ENCODE results near the gene LRRC47.

GRCh38 chr1:3736131-3736561 is 60.2 kb downstream of the LRRC47 start:
- TF ChIP-seq EZH2 (IDR thresholded peaks at IDR 0.05; ENCODE audit: borderline replicate concordance, insufficient read depth, low read length, poor library complexity, severe bottlenecking) (no peak), CTCF (IDR thresholded peaks at IDR 0.05; ENCODE audit: poor library complexity, severe bottlenecking) (no peak), SMC3 (conservative IDR thresholded peaks at IDR 0.05; ENCODE audit: poor library complexity) (no peak), RAD21 (conservative IDR thresholded peaks at IDR 0.05) (no peak), EP300 (conservative IDR thresholded peaks at IDR 0.05; ENCODE audit: poor library complexity, severe bottlenecking) (no peak), POLR2AphosphoS5 (IDR thresholded peaks at IDR 0.05) (no peak), TAF1 (IDR thresholded peaks at IDR 0.05; ENCODE audit: low read depth) (no peak)

Data from neural cell (in vitro differentiated cells).